Heart right ventricle (tissue), 16 donors: ENCODE measurements around the gene IL1RAPL2. TPM values are rescaled to one million over a fixed set of nuclear protein-coding genes. Genes with fewer than 3 reads are reported as not detected.

ENCODE experiments used
- ATAC-seq, 8 donors: fragments of 200-7000 bp; cut with Tn5 transposase; one replicate each; pipeline ENCODE4 v1.9.1; 2020; ENCODE audit warnings: mild to moderate bottlenecking in 8 of 8, moderate library complexity in 8 of 8, moderate number of reproducible peaks in 1 of 8
- DNase-seq, 2 donors: peaks; one replicate each; pipeline ENCODE4 v3.0.0-alpha.2; 2020
- H3K27ac ChIP-seq, 10 donors: fragments of 200-600 bp; sonication (generic) in 2 of 10; one replicate each; pipeline versions ENCODE4 v1.5.0 to v1.8.0; 2020 to 2022; ENCODE audit warnings: mild to moderate bottlenecking in 3 of 10
- H3K27me3 ChIP-seq, 7 donors: fragments of 200-600 bp; one replicate each; pipeline ENCODE4 v1.8.0; 2021 to 2022; ENCODE audit warnings: mild to moderate bottlenecking in 2 of 7
- H3K36me3 ChIP-seq, 9 donors: fragments of 200-600 bp; sonication (generic) in 1 of 9; one replicate each; pipeline versions ENCODE4 v1.5.0 to v1.8.0; 2020 to 2022; ENCODE audit warnings: mild to moderate bottlenecking in 2 of 9
- H3K4me1 ChIP-seq, 9 donors: fragments of 200-600 bp; sonication (generic) in 1 of 9; one replicate each; pipeline versions ENCODE4 v1.5.0 to v1.8.0; 2020 to 2022; ENCODE audit warnings: mild to moderate bottlenecking in 4 of 9
- H3K4me3 ChIP-seq, 10 donors: fragments of 200-600 bp; sonication (generic) in 2 of 10; one replicate each; pipeline versions ENCODE4 v1.5.0 to v1.8.0; 2020 to 2022; ENCODE audit warnings: mild to moderate bottlenecking in 7 of 10, moderate library complexity in 2 of 10
- H3K9me3 ChIP-seq, 11 donors: fragments of 200-600 bp in 10 of 11; sonication (generic) in 2 of 11; one replicate each; pipeline versions ENCODE4 v1.5.0 to v1.8.0; 2013 to 2022; ENCODE audit warnings: mild to moderate bottlenecking in 2 of 11, control low read depth in 1 of 11, moderate library complexity in 1 of 11
- CTCF ChIP-seq, 9 donors: fragments of 200-600 bp; sonication (generic) in 2 of 9; IDR thresholded peaks; one replicate each; pipeline versions ENCODE4 v1.5.0 to v1.8.0; 2021 to 2022; ENCODE audit warnings: antibody characterized with exemption in 9 of 9, mild to moderate bottlenecking in 5 of 9, moderate library complexity in 1 of 9
- WGBS, 2 donors: extraction: QIAGEN DNeasy Blood & Tissue Kit; methylation state at CpG; one replicate each; pipeline ENCODE4 v1.1.7; 2013; ENCODE audit warnings: inconsistent platforms in 1 of 2; 5-methylcytosine and 5-hydroxymethylcytosine counted together
- intact Hi-C, 10 donors: fragments of 100-400 bp; cut with DNase I; formaldehyde crosslinking; loops; one replicate each; pipeline versions ENCODE4 v1.11.1 to v1.14.2; 2022
- polyA plus RNA-seq, 2 donors: library from polyadenylated mRNA; stranded (reverse); fragments of 200-250 nt; gene quantifications; one replicate each; pipeline ENCODE4 v1.2.3, GENCODE V29; 2013
- total RNA-seq, 10 donors: library from RNA; stranded (reverse); fragmentation: NEBNext Ultra II Directional in 3 of 10; extraction: Animal tissue kit (Norgen Biotek cat#: 25700) in 3 of 10; gene quantifications; one replicate each; pipeline versions ENCODE4 v1.2.1 to v1.2.4, GENCODE V29; 2021 to 2023
- donor health status: Arrhythmogenic right ventricular cardiomyopathy.
- donor health status: ischemic (EF 13 %, LVEDD 7.1; RV severe dilation, severe dysfunction).
- donor health status: healthy with polysubstance abuse.
- donor health status: DM: no; HTN: yes; CAD: no.
- donor health status: DM: no; HTN: no; CAD: no.
- donor health status: ischemic (EF 25% LVEDD 6.9; RV normal size, moderate dysfunction).
- donor health status: ischemic (EF 25% LVEDD 5.7; RV mildly dilated, moderate dysfunction).
- donor health status: healthy.
- donor health status: DM: yes; HTN: yes; CAD: no.
- donor health status: Ischemic cardiomyopathy.
- donor health status: ischemic (EF 35%, LVEDD 5.7; RV mildly dilated, moderate dysfunction).
- donor health status: nonischemic (EF 11% LVEDD 7.7; RV severe dilation, severe dysfunction).
- donor health status: DM: yes; HTN: yes; CAD: no.
- donor health status: PGD.
- donor health status: ischemic (EF 29% LVEDD 5.4; RV normal size, mild dysfunction).
- donor health status: nonischemic (EF 23%, LVEDD 6.1; RV moderate dilation, normal function).

Gene IL1RAPL2
- total and polyA plus RNA-seq, 12 donors, result 0.01 TPM; not detected in 11

- H3K4me1 ChIP-seq, result no peaks in the 10 kb centered on the region
- WGBS, 2 donors, result 43 to 53% methylated on average over 6 of the region's 6 CpGs
- H3K27me3 ChIP-seq, result peaks cover 0 to 25% (median 0%) of the 10 kb centered on the region in 7 donors
- H3K9me3 ChIP-seq, result no peaks in the 10 kb centered on the region
- no peak overlapping the region for H3K4me3 ChIP-seq
- H3K36me3 ChIP-seq, result no peaks in the 10 kb centered on the region
- TF ChIP-seq CTCF (IDR thresholded peaks at IDR 0.05), result no peak
- intact Hi-C loops, result no loop called here
- DNase-seq (no peak), ATAC-seq (no peak)
- H3K27ac ChIP-seq, result no peak overlapping the region
Measured at GRCh38 chrX:105752338-105752956, 1186.4 kb downstream of the IL1RAPL2 start.

GRCh38 chrX:105753411-105753810, 1187.4 kb downstream of the IL1RAPL2 start:
- Histone ChIP-seq H3K4me3 (no peak overlapping the region), H3K27me3 (peaks cover 0 to 18% (median 0%) of the 10 kb centered on the region in 7 donors), H3K4me1 (no peaks in the 10 kb centered on the region), H3K36me3 (no peaks in the 10 kb centered on the region), H3K9me3 (no peaks in the 10 kb centered on the region), H3K27ac (no peak overlapping the region)
- DNase-seq (no peak), ATAC-seq (no peak)
- 60 to 66% methylated on average over 4 of the region's 4 CpGs for WGBS, 2 donors
- no peak for TF ChIP-seq CTCF (IDR thresholded peaks at IDR 0.05)
- intact Hi-C loops, result no loop called here

- TF ChIP-seq CTCF (IDR thresholded peaks at IDR 0.05), result no peak
- Histone ChIP-seq H3K4me3 (no peak overlapping the region), H3K27ac (no peak overlapping the region), H3K4me1 (no peaks in the 10 kb centered on the region), H3K27me3 (peaks cover 0 to 13% (median 0%) of the 10 kb centered on the region in 7 donors), H3K36me3 (no peaks in the 10 kb centered on the region), H3K9me3 (no peaks in the 10 kb centered on the region)
- DNase-seq (no peak), ATAC-seq (no peak)
- intact Hi-C loops, result no loop called here
- 53 to 76% methylated on average over 2 of the region's 2 CpGs for WGBS, 2 donors
Measured at GRCh38 chrX:105754286-105754964, 1188.4 kb downstream of the IL1RAPL2 start.

DNA sequence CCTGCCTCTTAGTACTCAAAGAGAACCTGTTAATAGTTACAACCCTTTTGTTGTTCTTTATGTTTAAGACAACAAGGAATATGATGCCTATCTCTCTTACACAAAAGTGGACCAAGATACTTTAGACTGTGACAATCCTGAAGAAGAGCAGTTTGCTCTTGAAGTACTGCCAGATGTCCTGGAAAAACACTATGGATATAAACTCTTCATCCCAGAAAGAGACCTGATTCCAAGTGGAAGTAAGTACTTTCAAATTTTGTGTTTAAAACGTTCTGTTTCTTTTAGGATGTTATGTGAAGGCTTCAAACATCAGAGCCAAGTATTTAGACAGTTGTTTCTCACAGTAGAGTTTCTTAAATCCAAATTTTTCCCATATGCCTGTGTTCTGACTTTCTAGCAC, 1189.1 kb downstream of the IL1RAPL2 start:
- no peak for TF ChIP-seq CTCF (IDR thresholded peaks at IDR 0.05)
- peaks cover 0 to 6% (median 0%) of the 10 kb centered on the region in 7 donors for H3K27me3 ChIP-seq

More for the DNA sequence above, 1189.1 kb downstream of the IL1RAPL2 start:
- ATAC-seq, result no peak
- no peak for DNase-seq
- Histone ChIP-seq H3K36me3 (no peaks in the 10 kb centered on the region), H3K9me3 (no peaks in the 10 kb centered on the region), H3K4me3 (no peak overlapping the region), H3K27ac (no peak overlapping the region), H3K4me1 (no peaks in the 10 kb centered on the region)
- intact Hi-C loops, result no loop called here
- 24 to 27% methylated on average over 1 of the region's 1 CpG for WGBS, 2 donors
